ENCODE results near the gene RHBDL2. TPM values are rescaled to one million over a fixed set of nuclear protein-coding genes. Genes with fewer than 3 reads are reported as not detected.

RHBDL2 gene
- total and polyA plus RNA-seq, 2 donors (not counting 1 experiment from before 2014, with no cell fraction given) = not detected

DNA sequence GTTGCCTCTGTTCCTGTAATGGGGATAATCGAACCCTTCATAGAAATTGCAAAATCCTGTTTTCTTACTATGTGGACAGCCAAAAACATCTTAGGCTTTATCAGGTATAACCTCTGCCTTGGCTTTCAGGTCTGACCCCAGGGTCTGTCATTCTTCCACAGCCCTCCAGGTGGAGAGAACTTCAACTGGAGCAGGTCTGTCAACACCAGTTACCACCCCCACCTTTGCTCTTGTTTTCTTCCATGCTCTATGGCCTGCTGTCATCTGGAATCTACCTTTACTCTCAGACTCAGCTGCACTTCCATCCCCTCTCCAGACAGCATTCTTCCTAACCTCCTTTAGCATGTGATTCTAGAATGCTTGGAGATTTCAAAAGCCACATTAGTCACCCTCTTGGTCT lies 49.9 kb downstream of the RHBDL2 start:
- H3K4me3 ChIP-seq (ENCODE audit: control extremely low read depth in 1 of 5, extremely low read depth in 1 of 5, insufficient read depth in 1 of 5, low read depth in 2 of 5, low read length in 4 of 5) = no peak overlapping the region
- ATAC-seq (ENCODE audit: low read depth) (no peak), DNase-seq (no peak)
- no peaks in the 10 kb centered on the region for H3K9me3 ChIP-seq (ENCODE audit: control extremely low read depth in 1 of 3, control insufficient read depth in 2 of 3, insufficient read depth in 1 of 3, low read length in 2 of 3)
- Mint-ChIP-seq H3K4me1 (no peaks in the 10 kb centered on the region), H3K9me3 (ENCODE audit: insufficient read depth) (no peaks in the 10 kb centered on the region), H3K27ac (no peak overlapping the region), H3K27me3 (no peaks in the 10 kb centered on the region), H3K4me3 (no peak overlapping the region)
- no peak overlapping the region for H2AFZ ChIP-seq (ENCODE audit: insufficient read depth, low read depth, low read length, poor library complexity, severe bottlenecking)
- ChIA-PET CTCF (no interaction called here), POLR2A (no interaction called here)
- no peak overlapping the region for H3K27ac ChIP-seq (ENCODE audit: low read length in 2 of 2)
- H3K36me3 ChIP-seq (replicated peaks in 1 of 2; ENCODE audit: control extremely low read depth in 1 of 2, control insufficient read depth in 1 of 2, extremely low read depth in 1 of 2, insufficient read depth in 2 of 2, low read length in 1 of 2) = no peaks in the 10 kb centered on the region
- no peaks in the 10 kb centered on the region for H3K4me1 ChIP-seq (ENCODE audit: control insufficient read depth in 2 of 2, insufficient read depth in 2 of 2, low read length in 2 of 2)
- intact Hi-C loops (cut with micrococcal nuclease) = no loop called here
- H3K4me2 ChIP-seq (replicated peaks; ENCODE audit: low read depth, low read length, poor library complexity, severe bottlenecking) = no peak overlapping the region
- H3K27me3 ChIP-seq (replicated peaks in 1 of 4; ENCODE audit: control extremely low read depth in 1 of 4, control insufficient read depth in 3 of 4, insufficient read depth in 4 of 4, low read length in 3 of 4) = no peaks in the 10 kb centered on the region
- no peaks in the 10 kb centered on the region for H3K79me2 ChIP-seq (ENCODE audit: control insufficient read depth, insufficient read depth, low read length)
- WGBS (ENCODE audit: insufficient coverage) = 100% methylated on average over 1 of the region's 1 CpG
- H3K9ac ChIP-seq (ENCODE audit: low read length) = no peak overlapping the region
- H4K20me1 ChIP-seq (ENCODE audit: control insufficient read depth, insufficient read depth, low read length, poor library complexity, severe bottlenecking) = no peaks in the 10 kb centered on the region
- TF ChIP-seq CTCF (IDR thresholded peaks at IDR 0.05) (no peak), EZH2 (IDR thresholded peaks at IDR 0.05; ENCODE audit: borderline replicate concordance, insufficient read depth, low read depth, low read length, poor library complexity, severe bottlenecking) (no peak)

DNA sequence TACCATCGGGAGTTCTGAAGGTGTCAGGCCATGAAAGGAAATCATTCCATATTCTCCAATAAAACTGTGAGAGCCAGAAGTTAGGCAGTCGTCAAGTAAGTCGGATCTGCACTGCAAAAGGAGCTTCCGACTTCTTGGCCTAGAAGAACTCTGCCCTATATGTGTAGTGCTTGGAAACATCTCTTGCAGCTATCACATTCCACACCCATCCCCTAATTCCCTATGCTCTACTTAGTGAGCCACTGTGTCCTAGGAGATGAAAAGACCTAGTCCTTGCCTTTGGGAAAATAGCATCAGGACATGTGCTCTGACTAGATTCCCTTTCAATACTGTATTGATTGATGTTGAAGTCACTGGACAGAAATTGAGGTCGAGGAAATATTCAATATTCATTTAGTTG lies 52.0 kb downstream of the RHBDL2 start:
- no peaks in the 10 kb centered on the region for H3K27me3 Mint-ChIP-seq
- Histone ChIP-seq H3K27ac (ENCODE audit: low read length in 2 of 2) (no peak overlapping the region), H3K27me3 (replicated peaks in 1 of 4; ENCODE audit: control extremely low read depth in 1 of 4, control insufficient read depth in 3 of 4, insufficient read depth in 4 of 4, low read length in 3 of 4) (no peaks in the 10 kb centered on the region), H2AFZ (ENCODE audit: insufficient read depth, low read depth, low read length, poor library complexity, severe bottlenecking) (no peak overlapping the region), H3K9ac (ENCODE audit: low read length) (no peak overlapping the region), H3K4me1 (ENCODE audit: control insufficient read depth in 2 of 2, insufficient read depth in 2 of 2, low read length in 2 of 2) (no peaks in the 10 kb centered on the region), H3K4me3 (ENCODE audit: control extremely low read depth in 1 of 5, extremely low read depth in 1 of 5, insufficient read depth in 1 of 5, low read depth in 2 of 5, low read length in 4 of 5) (no peak overlapping the region), H3K79me2 (ENCODE audit: control insufficient read depth, insufficient read depth, low read length) (no peaks in the 10 kb centered on the region), H3K4me2 (replicated peaks; ENCODE audit: low read depth, low read length, poor library complexity, severe bottlenecking) (no peak overlapping the region), H4K20me1 (ENCODE audit: control insufficient read depth, insufficient read depth, low read length, poor library complexity, severe bottlenecking) (no peaks in the 10 kb centered on the region), H3K36me3 (replicated peaks in 1 of 2; ENCODE audit: control extremely low read depth in 1 of 2, control insufficient read depth in 1 of 2, extremely low read depth in 1 of 2, insufficient read depth in 2 of 2, low read length in 1 of 2) (no peaks in the 10 kb centered on the region), H3K9me3 (ENCODE audit: control extremely low read depth in 1 of 3, control insufficient read depth in 2 of 3, insufficient read depth in 1 of 3, low read length in 2 of 3) (no peaks in the 10 kb centered on the region)
- intact Hi-C loops (cut with micrococcal nuclease) = no loop called here
- ChIA-PET CTCF (no interaction called here), POLR2A (no interaction called here)
- no peaks in the 10 kb centered on the region for H3K4me1 Mint-ChIP-seq
- DNase-seq = no peak
- no peak for ATAC-seq (ENCODE audit: low read depth)
- no peaks in the 10 kb centered on the region for H3K9me3 Mint-ChIP-seq (ENCODE audit: insufficient read depth)
- WGBS (ENCODE audit: insufficient coverage) = 100% methylated on average over 1 of the region's 5 CpGs
- no peak overlapping the region for H3K4me3 Mint-ChIP-seq
- TF ChIP-seq CTCF (IDR thresholded peaks at IDR 0.05) (no peak), EZH2 (IDR thresholded peaks at IDR 0.05; ENCODE audit: borderline replicate concordance, insufficient read depth, low read depth, low read length, poor library complexity, severe bottlenecking) (no peak)
- no peak overlapping the region for H3K27ac Mint-ChIP-seq

Data from B cell (primary cell).